ENCODE results near the gene MYADM.
A peak's percentile ranks its signal among the peaks of the same experiment; 100 is the strongest.

The MYADM gene

DNA sequence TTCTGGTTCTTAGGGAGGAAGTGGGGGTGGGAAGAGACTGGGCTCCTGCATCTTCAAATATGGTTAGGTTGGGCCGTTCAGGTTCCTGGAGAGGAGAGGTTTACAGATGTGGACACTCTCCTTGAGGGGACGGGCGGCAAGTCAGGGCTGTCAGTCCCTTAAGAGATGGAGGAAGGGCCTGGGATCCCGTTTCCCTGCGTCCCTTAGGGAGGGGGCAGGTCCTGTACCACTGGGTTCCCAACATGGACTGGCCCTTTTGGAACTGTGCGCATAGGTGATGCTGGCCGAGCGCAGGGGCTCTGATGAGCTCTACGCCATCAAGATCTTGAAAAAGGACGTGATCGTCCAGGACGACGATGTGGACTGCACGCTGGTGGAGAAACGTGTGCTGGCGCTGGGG is 30.5 kb downstream of the MYADM start:
- DNase-seq (ENCODE audit: low spot score), result no peak
- TF ChIP-seq, protein P1, sequence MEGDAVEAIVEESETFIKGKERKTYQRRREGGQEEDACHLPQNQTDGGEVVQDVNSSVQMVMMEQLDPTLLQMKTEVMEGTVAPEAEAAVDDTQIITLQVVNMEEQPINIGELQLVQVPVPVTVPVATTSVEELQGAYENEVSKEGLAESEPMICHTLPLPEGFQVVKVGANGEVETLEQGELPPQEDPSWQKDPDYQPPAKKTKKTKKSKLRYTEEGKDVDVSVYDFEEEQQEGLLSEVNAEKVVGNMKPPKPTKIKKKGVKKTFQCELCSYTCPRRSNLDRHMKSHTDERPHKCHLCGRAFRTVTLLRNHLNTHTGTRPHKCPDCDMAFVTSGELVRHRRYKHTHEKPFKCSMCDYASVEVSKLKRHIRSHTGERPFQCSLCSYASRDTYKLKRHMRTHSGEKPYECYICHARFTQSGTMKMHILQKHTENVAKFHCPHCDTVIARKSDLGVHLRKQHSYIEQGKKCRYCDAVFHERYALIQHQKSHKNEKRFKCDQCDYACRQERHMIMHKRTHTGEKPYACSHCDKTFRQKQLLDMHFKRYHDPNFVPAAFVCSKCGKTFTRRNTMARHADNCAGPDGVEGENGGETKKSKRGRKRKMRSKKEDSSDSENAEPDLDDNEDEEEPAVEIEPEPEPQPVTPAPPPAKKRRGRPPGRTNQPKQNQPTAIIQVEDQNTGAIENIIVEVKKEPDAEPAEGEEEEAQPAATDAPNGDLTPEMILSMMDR (IDR thresholded peaks at IDR 0.05; ENCODE audit: extremely low read depth, insufficient read depth, missing control alignments), result no peak
- in situ Hi-C loops (cut with MboI; ENCODE audit: low pct_unique_long_range_greater_than_20kb, low sequenced_read_pairs, unreplicated experiment), result no loop called here

DNA sequence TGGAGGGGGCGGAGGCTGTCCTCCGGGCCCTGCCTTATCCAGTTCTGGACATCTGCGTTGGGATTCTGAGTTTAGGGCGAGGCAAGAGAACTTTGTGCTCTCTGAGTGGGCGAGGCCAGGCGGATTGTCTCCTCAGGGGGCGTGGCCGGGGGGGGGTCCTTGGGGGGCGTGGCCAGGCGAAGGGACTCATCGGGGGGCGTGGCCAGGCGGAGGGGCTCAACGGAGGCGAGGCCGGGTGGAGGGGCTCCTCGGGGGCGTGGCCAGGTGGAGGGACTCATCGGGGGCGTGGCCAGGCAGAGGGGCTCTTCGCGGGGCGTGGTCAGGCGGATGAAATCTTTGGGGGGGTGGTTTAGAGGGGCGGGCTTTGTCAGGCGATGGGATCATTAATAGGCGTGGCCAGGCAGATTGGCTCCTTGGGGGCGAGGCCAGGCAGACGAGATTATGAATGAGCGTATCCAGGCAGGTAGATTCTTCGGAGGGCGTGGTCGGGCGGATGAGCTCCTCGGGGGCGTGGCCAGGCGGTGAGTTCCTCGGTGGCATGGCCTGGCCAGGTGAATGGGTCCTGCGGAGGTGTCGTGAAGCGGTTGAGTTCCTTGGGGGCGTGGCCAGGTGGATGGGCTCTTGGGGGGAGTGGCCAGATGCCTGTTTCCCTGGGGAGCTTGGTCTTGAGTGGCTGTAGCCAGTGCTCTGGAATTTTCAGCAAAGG is 31.1 kb downstream of the MYADM start:
- TF ChIP-seq, protein P1 (IDR thresholded peaks at IDR 0.05; ENCODE audit: extremely low read depth, insufficient read depth, missing control alignments), result no peak
- in situ Hi-C loops (cut with MboI; ENCODE audit: low pct_unique_long_range_greater_than_20kb, low sequenced_read_pairs, unreplicated experiment), result no loop called here
- no peak for DNase-seq (ENCODE audit: low spot score)

DNA sequence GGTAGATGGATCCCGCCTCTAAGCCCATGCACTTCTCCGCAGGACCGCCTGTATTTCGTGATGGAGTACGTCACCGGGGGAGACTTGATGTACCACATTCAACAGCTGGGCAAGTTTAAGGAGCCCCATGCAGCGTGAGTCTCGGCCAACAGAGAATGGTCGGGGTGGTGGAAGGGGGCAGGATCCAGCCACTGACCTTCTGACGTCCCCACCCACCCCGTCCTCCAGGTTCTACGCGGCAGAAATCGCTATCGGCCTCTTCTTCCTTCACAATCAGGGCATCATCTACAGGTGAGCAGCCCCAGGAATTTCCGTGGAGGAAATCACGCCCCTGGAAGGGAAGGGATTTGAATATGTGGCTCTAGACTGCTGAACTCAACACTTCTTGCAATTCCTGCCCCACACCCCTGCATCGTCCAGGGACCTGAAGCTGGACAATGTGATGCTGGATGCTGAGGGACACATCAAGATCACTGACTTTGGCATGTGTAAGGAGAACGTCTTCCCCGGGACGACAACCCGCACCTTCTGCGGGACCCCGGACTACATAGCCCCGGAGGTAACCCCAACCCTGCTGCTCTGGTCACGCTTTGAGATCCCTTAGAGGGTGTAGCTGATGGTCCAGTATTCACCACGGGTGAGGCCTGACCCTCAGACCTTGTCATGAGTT is 32.6 kb downstream of the MYADM start:
- TF ChIP-seq, protein P1 (IDR thresholded peaks at IDR 0.05; ENCODE audit: extremely low read depth, insufficient read depth, missing control alignments), result no peak
- in situ Hi-C loops (cut with MboI; ENCODE audit: low pct_unique_long_range_greater_than_20kb, low sequenced_read_pairs, unreplicated experiment), result no loop called here
- no peak for DNase-seq (ENCODE audit: low spot score)

DNA sequence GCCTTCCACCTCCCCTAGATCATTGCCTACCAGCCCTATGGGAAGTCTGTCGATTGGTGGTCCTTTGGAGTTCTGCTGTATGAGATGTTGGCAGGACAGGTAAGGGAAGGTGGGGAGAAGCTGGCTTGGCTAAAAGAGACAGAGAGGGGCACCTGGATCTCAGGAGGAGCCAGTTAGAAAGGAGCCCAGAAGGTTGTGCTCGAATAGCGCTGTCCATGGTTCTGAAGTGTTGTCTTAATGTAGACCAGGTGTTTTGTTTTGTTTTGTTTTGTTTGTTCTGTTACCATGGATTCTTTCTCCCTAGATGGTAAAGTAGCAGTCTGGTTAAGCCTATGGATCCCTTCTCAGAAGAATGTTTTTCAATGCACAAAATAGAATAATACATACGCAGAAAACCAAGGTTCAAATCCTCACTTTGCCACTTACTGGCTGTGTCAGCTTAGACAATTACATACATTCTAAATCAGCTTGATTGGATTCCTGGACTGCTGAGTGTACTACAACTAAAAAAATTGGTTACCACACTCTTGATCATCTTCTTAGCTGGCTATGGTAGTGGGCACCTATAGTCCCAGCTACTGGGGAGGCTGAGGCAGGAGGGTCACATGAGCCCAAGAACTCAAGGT is 35.5 kb downstream of the MYADM start:
- DNase-seq (ENCODE audit: low spot score), result peak; percentile 64
- TF ChIP-seq, protein P1 (IDR thresholded peaks at IDR 0.05; ENCODE audit: extremely low read depth, insufficient read depth, missing control alignments), result no peak
- in situ Hi-C loops (cut with MboI; ENCODE audit: low pct_unique_long_range_greater_than_20kb, low sequenced_read_pairs, unreplicated experiment), result no loop called here

DNA sequence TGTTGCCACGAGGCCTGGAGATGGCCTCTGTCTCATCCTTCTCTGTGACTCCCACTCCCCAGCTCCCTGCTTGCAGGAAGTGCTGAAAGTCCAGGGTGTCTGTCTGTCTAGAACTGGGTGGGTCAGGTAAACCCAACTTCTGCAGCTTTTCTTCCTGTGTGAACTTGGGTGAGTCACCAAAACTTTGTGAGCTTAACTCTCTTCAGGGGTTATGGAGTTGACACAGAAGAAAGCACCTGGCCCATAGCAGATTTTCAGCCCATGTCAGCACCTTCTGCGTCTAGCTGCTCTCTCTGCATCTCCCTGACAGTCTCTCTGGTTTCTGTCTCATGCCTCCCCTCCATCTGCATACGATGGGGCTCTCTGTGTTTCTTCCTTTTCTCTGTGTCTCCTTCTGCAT is 37.2 kb downstream of the MYADM start:
- in situ Hi-C loops (cut with MboI; ENCODE audit: low pct_unique_long_range_greater_than_20kb, low sequenced_read_pairs, unreplicated experiment), result no loop called here
- no peak for DNase-seq (ENCODE audit: low spot score)
- TF ChIP-seq, protein P1 (IDR thresholded peaks at IDR 0.05; ENCODE audit: extremely low read depth, insufficient read depth, missing control alignments), result no peak

DNA sequence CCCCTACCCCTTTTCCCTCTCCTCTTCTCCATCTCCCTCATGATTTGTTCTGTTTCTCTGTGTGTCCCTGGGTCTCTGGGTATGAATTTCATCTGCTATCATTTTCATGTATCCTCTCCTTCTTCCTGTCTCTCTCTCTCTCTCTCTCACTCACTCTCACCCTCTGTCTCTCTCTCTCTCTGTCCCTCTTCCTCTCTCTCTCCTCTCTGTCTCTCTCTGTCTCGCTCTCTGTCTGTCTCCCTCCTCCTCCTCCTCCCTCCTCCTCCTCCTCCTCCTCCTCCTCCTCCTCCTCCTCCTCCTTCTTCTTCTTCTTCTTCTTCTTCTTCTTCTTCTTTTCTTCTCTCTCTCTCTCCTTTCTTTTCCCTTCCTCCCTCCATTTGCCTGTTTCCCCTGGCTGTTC is 38.1 kb downstream of the MYADM start:
- TF ChIP-seq, protein P1 (IDR thresholded peaks at IDR 0.05; ENCODE audit: extremely low read depth, insufficient read depth, missing control alignments), result no peak
- no peak for DNase-seq (ENCODE audit: low spot score)
- in situ Hi-C loops (cut with MboI; ENCODE audit: low pct_unique_long_range_greater_than_20kb, low sequenced_read_pairs, unreplicated experiment), result no loop called here

Measured in GM13977 (cell line).